ENCODE measurements around the gene YKT6.
A peak's percentile ranks its signal among the peaks of the same experiment; 100 is the strongest.
"Not testable (repeated sequence)": the region's sequence is repeated elsewhere in the genome, so short reads cannot be mapped to it uniquely, and the experiment has no call there.

YKT6 gene

DNA sequence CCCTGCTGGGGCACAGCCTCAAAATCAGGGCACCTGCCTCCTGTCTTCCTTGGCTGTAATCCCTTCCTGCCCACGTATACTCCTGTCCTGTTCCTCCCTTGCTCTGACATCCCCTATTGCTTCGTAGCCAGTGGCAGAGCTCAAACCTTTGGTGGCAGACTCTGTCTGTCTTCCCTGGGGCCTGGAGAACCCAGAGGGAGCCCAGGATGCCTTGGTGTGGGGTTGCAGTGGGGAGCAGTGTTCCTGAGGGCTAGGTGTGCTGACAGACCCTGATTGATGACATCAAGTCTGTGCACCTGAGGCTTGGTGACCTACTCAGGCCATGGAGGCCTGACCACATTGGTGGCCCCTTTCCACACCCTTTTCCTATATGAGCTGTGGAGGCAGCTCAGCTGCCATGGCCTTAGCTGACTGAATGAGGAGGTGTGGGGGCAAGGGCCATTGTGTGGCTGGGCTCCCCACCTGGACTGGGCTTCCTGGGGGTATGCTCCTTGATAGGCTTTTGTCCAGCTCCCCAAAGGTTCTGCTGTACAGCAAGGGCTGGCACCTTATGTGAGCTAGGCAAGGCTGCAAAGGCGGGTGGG lies 6.1 kb upstream of the YKT6 start:
- DNase-seq, result no peak

DNA sequence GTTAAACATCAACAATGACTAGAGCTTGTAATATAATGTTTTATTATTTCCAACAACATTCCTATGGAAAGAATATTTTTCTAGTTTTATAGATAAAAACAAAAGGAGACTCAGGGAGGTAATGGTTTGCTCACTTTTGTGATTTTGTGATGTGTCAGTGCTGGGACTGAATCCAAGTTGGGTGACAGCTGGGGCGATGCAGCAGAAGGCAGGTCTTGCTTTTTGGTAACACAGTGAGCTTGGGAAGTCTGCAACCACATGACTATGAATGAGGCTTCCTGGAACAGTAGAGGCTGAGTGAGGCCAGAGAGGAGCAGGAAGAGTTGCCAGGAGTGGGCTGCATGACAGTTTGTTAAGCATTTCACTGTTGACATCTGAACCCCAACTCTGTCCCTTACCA lies 4.9 kb upstream of the YKT6 start:
- DNase-seq, result no peak

DNA sequence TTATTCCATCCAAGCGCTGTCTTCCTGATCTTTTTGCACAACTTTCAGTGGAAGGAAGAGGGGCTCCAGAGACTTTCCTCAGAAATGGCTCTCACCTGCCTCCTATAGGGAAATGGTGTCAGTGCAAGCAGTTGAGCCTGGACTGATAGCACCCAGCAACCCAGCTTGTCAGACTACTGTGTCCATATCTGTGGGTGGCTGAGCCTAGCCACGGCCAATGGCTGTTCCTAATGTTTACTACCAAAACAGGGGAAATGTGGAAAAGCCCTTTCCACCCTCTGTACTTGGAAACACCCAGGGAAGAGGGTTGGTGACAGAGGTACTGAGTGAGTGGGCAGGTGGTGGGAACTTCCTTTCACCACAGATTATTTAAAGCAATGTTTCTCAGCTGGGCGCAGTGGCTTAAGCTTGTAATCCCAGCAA lies 4.3 kb upstream of the YKT6 start:
- DNase-seq, result peak; percentile 46

DNA sequence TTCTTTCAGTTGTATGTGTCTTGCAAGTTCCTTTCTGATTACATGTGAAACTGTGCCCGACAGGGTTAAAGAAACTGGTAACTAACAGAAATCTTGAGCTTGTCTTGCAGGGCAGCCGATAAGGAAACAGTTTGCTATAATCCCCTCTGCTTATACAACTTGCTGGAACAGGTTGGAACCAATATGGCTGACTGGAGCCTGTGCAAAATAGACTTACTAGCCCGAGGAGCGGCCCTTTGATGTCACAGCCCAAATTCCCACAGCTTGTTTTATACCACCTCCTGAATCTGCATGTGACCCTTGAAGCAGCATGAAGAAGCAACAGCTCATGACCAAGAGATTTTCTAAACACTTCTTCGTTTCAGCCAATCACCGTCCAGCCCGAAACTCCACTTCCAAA lies 3.3 kb upstream of the YKT6 start:
- no peak for DNase-seq

DNA sequence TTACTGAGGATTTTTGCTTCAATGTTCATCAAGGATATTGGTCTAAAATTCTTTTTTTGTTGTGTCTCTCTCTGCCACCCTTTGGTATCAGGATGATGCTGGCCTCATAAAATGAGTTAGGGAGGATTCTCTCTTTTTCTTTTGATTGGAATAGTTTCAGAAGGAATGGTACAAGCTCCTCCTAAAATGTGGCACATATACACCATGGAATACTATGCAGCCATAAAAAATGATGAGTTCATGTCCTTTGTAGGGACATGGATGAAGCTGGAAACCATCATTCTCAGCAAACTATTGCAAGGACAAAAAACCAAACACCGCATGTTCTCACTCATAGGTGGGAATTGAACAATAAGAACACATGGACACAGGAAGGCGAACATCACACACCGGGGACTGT lies 615 bp upstream of the YKT6 start:
- DNase-seq, result not testable (repeated sequence)

DNA sequence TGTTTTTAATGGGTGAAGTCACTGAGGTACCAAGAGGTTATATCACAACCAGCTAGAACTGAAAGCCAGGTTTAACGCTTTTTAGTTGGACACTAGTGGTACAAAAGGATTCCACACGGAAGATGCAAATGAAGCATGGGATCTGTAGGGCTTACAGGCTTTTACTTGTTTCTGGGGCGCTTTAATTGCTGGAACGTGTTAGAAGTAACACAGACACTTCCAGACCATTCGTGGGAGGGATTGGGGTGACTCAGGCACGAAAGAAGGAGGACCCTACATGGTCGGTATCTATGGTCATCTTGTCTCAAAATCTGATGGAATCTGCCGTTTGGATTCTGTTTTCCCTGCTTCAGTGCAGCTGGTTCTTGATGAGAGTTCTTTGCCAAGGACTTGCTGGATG lies 1.0 kb downstream of the YKT6 start:
- DNase-seq, result no peak

DNA sequence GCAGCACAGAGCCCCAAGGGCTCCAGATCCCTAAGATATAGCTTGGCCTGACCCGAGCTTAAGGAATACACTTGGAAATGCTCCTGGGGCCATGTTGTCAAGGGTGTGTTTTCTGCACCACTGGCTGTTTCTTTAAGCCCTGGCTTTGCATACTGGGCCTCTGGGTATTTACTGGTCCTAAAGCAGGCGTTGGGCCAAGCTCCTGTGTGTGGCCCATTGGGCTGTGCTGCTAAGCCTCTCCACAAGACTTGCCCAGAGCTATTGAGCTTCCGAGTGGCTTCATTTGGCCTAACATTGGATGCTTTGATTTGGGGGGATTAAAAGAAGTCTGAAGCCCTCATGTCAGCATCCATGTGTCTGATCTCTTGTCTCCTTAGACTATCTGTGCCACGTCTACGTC lies 5.2 kb downstream of the YKT6 start:
- DNase-seq, result no peak

DNA sequence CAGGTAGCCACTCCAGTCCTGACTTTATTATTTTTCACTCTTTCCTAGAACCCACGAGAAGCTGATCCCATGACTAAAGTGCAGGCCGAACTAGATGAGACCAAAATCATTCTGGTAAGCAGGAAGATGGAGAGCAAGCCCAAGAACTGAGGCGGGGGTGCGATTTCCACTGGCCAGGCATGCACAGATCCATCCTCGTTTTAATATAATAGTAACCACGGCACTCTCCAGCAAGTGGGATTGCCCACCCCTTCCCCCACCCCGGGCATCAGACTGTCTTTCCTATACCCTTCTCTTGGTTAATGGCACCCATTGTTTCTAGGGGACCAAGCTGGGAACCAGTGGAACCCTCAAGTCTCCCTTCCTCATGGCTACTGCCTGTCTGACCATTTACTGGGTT lies 7.3 kb downstream of the YKT6 start:
- no peak for DNase-seq

DNA sequence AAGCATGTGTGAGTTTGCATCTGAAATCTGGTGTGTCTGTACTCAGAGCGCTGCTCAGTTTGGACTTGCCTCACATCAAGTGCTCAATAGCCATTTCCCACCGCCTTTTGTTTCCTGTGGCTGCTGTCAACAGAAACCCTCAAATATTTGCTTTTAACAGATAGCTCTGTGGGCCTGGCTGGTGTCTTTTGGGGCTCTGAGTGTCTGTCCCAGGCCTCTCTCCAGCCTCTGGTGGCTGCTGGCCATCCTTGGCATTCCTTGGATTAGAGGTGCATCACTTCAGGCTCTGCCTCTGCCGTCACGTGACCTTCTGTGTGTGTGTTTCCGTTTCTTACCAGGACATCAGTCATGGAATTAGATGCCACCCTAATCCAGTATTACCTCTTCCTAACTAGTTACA lies 9.3 kb downstream of the YKT6 start:
- DNase-seq, result no peak

DNA sequence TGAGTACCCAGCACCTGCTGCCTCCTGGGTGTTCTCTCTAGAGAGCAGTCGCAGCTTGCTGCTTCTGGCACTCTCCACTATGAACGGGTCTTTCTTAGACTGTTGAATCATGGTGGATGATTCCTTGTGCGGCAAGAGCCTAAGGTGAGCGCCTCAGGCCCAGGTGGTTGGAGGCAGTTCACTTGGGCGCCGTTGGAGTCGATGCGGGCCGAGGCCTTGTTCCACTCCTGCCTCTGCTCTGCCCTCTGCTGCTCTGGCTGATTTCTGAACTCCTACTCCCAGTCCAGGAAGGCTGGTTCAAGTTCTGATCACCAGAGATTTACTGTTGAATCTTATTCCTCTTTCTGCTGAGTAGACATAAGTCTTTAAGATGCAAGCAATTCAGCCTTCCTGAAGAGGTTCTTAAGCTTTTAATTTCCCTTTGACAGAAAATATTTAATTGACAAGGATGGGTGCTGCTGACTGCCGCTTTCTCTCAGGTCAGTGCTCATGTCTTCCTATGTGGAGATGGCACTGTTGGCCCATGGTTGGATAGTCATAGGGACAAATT lies 10.4 kb downstream of the YKT6 start:
- no peak for DNase-seq

DNA sequence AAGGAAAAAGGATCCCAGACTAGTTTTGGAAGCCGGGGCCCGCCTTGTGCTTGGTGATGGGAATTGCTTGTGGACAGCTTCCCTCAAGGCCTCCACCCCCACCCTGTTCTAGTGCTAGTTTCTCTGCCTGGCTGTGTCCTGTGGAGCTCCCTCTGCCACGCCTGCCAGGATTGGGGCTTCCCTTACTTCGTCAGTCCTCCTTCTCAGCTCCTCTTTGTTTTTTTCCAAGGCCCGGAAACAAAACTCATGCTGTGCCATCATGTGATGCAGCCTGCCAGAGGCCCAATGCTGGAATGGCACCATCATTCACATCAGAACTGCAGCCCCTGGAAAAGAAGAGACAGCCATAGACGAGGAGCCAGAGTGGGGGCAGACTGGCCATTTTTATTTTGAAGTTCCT lies 11.2 kb downstream of the YKT6 start:
- DNase-seq, result no peak

DNA sequence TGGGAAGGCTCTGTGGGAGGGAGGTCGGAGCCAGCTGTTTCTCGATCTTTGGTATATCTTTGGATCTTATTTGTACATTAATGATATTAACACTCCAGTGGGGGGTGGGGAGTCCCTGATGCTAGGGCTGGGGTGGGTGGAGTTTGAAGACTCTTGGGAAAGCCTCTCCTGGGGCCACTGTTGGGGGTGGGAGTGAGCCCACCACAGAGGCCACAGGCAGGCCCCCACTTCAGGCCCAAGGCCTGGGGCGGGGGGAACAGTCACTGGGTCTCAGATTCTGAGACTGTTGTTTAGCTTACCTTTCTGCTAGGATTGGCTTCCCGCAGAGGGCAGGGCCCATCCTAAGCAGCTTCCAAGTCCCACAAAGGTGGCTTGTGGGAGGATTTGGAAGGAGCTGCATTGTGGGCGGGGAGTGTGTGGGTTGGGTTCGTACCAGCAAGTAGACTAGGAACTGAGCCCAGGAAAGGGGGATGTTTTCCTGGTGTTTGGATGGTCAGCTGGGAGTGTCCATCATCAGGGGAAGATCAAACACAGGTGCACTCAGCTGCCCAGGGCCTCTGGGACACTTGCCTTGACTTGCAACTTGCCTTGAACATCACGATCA lies 11.9 kb downstream of the YKT6 start:
- no peak for DNase-seq

DNA sequence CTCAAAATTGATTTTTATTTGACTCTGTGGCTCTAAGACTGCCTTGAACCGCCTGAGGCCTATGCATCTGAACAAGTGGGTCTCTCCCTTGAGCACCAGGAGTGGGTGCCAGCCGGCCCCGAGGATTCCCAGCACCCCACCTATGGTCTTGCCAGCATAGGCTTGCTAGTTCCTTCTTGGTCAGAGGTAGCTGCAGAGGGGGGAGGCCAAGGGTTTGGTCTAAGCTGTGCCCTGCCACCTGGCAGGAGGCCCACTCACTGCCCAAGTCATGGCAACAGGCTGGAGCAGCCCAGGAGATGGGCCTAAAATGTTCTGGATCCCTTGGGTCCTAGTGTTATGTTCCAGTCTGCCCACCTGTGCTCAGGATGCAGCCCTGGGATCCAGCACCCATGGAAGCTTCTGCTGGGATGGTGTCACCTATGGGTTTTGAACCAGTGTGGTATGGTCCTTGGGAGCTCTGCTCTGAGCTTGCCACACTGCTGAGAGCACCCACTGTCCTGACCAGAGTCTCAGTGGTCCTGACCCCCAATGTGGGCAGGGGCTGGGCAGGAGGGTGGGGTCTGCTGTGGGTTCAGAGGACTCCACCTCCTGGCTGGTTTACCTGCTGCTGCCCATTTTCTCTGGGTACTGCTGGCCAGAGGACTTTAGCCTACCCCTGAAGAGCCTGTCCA lies 12.6 kb downstream of the YKT6 start:
- DNase-seq, result no peak

DNA sequence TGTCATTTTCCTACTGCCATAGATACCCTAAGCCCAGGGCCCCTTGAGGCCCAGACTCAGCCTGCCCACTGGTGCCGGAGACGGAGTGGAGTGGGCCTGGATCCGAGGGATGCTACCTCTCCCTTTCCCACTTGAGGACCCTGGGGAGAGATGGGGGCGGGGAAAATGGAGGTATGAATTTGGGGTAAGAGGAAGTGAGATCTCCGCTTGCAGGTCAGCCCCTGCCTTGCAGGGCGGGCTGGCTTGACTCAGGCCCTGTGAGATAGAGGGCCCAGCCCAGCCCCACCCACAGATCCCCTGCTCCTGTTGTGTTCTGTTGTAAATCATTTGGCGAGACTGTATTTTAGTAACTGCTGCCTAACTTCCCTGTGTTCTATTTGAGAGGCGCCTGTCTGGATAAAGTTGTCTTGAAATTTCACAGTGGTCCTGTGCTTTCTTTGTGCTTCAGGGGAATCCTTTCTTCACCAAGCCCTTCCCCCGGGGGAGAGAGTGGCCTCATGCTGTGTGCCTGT lies 13.2 kb downstream of the YKT6 start:
- no peak for DNase-seq

DNA sequence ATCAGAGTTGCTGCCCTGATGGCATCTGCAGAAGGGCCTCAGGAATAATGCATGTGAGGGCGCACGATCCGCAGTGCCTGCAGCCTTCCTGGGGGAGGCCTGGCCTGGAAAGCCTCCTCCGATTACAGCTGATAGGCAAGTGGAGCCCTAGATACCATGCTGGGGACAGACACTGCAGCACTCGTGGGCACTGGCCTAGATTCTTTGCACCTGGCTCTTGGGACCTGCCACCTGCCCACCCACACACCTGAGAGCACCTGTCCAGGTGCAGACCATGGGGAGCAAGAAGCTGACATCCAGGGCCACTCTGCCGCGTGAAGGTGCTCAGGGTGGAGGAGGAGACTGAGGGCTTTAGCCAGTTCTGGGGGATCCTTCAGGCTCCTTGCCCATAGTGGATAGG lies 14.8 kb downstream of the YKT6 start:
- no peak for DNase-seq

DNA sequence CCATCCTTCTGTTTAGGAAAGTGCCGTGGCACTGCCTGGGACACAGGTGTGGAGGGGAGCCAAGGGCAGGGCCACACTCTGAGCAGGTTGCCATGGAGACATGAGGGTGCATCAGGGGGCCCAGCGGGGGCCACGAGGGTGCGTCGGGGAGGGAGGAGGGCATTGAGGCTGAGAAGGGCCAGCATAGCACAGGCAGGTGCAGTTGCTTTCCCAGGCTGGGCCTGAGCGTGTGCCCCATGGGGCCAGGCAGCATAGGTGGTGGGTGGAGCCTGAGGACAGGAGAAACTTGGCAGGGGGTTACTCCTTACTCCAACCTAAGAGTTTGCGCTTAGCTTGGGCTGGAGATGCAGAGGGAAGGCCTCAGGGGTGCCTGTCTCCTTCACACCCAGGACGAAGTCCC lies 15.2 kb downstream of the YKT6 start:
- no peak for DNase-seq

DNA sequence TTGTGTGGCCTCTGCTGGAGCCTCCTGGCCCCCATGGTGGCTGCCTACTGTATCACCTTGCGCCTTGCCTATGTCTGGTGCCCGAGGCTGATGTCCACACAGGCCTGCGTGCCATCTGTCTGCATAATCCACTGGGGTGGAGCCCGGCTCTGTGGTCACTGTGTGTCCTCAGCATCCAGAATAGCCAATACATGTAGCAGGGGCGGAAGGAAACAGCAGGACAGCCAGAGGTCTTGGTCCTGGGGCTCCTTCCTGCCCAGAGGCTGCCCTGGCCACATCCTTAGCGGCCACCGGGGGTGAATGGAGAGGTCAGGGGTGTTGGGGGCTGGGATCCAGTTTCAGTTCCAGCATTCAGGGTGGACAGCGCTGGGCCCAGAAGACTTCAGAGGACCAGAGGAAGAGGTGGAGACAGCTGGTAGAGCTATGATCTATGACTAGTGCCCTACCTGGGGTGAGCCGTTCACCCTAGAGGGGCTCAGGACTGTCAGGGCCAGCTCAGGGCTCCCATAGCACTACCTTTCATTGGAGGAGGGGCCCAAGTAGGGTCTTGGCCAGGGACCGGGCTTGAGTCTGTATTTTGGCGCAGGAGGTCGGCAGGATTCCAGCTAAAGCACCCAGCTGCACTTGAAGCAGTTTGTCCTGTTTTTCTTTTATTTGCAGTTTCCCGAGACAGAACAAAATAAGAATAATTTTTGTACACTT lies 15.9 kb downstream of the YKT6 start:
- no peak for DNase-seq

DNA sequence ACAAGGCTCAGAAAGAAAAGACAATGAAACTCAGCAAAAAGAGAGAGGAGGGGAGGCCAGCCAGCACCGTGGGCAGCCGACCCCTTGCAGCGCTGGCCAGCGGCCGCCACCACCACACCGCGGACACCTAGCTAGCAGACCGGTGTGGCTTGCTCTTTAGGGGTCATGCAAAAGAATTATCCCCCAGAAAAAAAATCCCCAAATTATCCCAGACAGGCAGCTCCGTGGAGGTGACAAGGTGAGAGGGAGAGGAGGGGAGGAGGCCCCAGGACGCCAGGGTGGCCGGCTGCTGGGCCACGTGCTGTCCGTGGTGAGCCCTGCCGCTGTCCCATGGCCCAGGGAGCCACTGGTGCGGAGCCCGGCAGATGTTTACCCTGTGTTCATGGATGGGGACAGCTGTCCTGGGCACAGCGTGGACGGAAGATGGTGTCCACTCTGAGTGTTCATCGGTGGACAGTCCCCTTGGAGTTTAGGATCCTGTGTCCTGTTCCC lies 16.5 kb downstream of the YKT6 start:
- no peak for DNase-seq

DNA sequence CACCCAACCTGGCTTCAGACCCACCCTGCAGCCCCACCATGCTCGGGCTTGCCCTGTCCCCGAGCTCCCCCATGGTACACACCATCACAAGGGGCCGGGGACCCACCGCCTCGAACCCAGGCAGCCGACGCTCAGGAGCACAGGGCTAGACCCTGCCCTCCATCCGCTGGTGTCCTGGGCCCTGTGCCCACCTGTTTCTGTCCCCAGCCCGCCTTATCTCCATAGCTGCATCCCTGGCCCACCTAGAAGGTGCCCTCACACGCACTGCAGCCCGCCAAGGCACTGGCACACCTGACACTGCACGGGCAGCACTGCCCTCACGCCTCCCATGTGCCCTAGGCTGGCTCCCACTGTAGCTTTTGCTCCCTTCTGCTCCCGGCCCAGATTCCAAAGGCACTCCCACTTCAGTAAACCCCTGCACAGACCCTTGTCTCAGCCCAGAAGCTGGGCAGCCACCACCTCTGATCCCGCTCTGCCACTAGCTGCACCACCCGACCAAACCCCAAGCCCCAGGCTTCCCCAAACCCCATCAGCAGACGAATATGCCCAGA lies 17.1 kb downstream of the YKT6 start:
- DNase-seq, result no peak

DNA sequence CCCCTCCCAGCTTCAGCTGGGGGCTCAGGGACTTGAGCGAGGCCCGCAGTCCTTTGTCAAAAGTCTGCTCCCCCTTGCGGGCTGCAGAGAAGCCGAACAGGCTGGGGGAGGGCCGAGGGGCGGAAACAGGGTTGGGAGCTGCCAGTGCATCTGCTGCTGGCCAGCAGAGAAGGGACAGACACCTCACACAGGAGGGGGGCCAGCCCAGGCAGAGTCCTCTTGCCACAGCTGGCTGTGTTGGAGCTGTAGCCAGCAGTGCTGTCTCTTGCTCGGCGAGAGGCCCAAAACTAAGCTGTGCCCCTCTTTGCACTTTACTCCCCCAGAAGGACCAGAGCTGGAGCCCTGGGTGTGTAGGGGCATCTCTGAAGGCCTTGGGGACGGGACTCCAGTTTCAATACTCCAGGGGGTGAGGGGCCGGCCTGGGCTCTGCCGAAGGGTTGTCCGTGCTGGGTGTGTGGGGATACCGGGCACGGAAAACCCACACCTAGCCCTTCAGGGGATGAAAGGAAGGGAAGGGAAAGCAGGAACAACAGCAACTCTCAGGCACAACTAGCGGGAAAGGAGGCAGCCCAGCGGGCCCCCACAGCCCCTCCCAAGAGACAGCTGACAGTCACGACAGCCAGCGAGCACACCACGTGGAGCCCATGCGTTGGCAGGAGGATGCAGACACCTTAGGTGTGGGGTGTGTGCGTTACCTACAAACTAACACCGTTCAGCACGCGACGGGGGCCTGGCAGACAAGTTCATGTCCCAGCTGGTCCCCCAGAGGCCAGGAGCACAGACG lies 17.8 kb downstream of the YKT6 start:
- DNase-seq, result no peak

DNA sequence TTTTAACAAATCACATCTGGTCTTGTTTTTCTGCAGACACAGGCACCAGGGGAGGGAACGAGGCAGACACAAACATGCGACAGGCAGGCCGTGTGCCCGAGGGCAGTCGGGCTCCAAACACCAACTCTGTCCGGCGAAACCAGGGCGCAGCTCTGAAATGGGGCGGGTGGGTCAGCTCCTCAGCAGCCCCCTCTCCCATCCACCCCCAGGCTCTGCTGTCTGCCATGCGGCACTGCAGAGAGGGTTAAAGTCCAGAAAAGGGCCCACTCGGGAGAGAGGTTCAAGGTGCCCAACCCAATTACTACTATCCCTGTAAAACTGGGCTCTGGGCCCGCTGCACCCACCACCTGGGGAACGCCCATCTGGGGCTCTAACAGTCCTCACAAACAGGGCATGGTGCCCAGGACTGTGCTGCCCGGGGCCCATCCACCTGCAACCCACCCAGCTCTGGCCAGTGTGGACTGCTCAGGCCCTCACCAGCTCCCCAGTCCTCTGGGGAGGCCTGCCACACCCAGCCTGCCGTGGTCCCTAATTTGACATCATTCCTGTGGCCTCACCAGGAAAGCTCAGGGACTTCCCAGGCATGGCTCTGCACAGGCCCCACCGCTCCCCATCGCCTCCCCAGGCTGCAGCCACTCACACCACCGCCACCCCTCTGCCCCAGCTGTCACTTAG lies 18.7 kb downstream of the YKT6 start:
- no peak for DNase-seq

DNA sequence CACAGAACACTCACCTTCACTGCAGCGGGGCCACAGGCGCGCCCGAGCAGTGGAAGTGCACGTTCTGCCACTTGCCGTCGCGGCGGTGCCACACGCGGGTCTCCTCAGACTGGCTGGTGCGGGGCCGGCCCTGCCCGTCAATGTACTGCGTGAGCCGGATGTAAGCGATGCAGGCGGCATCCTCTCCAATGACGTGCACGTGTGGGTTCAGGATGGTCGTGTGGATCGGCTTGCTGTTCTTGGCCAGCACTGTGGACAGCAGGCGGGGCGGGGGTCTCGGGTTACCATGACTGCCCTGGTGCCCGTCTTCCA lies 19.2 kb downstream of the YKT6 start:
- no peak for DNase-seq
